GM12878 (cell line): ENCODE results near the gene HSFX4. TPM values are rescaled to one million over a fixed set of nuclear protein-coding genes. Genes with fewer than 3 reads are reported as not detected.
A peak's percentile ranks its signal among the peaks of the same experiment; 100 is the strongest.

Experiments
- BHLHE40 ChIP-seq, 2 experiments: fragments of 450-650 bp in 1 of 2; IDR thresholded peaks; 2 replicates each; pipeline ENCODE4 v1.6.1; 2011 to 2017; ENCODE audit warnings: low read depth in 2 of 2, borderline replicate concordance in 1 of 2, improper control_type of control experiment in 1 of 2, low read length in 1 of 2, mild to moderate bottlenecking in 1 of 2
- BMI1 ChIP-seq: fragments of 450-650 bp; IDR thresholded peaks from 2 replicates; pipeline ENCODE4 v1.6.1; 2016; ENCODE audit warnings: mild to moderate bottlenecking, moderate library complexity, borderline replicate concordance
- BRCA1 ChIP-seq: IDR thresholded peaks from 2 replicates; pipeline ENCODE4 v1.6.1; 2011; ENCODE audit warnings: low read depth, low read length, improper control_type of control experiment
- CUX1 ChIP-seq: IDR thresholded peaks from 2 replicates; pipeline ENCODE4 v1.6.1; 2012; ENCODE audit warnings: improper control_type of control experiment, low read depth, low read length; ENCODE audit not compliant: insufficient replicate concordance
- DPF2 ChIP-seq: fragments of 450-650 bp; IDR thresholded peaks from 2 replicates; pipeline ENCODE4 v1.6.1; 2017; ENCODE audit warnings: mild to moderate bottlenecking
- FOXM1 ChIP-seq: IDR thresholded peaks from 2 replicates; pipeline ENCODE4 v1.6.1; 2012; ENCODE audit warnings: low read depth, mild to moderate bottlenecking, inconsistent platforms, low read length, moderate library complexity
- HCFC1 ChIP-seq: fragments of 150-350 bp; IDR thresholded peaks from 2 replicates; pipeline ENCODE4 v1.6.1; 2014; ENCODE audit warnings: low read length
- JUNB ChIP-seq: IDR thresholded peaks from 2 replicates; pipeline ENCODE4 v1.6.1; 2016; ENCODE audit warnings: antibody characterized with exemption, mild to moderate bottlenecking
- MEF2B ChIP-seq: fragments of 450-650 bp; IDR thresholded peaks from 2 replicates; pipeline ENCODE4 v1.6.1; 2018; ENCODE audit warnings: mild to moderate bottlenecking, moderate library complexity; ENCODE audit not compliant: partially characterized antibody, poor library complexity, severe bottlenecking
- NR2F1 ChIP-seq: fragments of 450-650 bp; conservative IDR thresholded peaks from 2 replicates; pipeline ENCODE4 v1.6.1; 2017; ENCODE audit warnings: mild to moderate bottlenecking
- POLR2A ChIP-seq: IDR thresholded peaks from 2 replicates; pipeline ENCODE4 v1.6.1; 2011; ENCODE audit warnings: low read depth, mild to moderate bottlenecking, low read length
- POU2F2 ChIP-seq: IDR thresholded peaks from 3 replicates; pipeline ENCODE4 v1.6.1; 2011; ENCODE audit warnings: low read depth, mild to moderate bottlenecking, low read length, borderline replicate concordance
- SIX5 ChIP-seq: IDR thresholded peaks from 2 replicates; pipeline ENCODE4 v1.6.1; 2011; ENCODE audit warnings: mild to moderate bottlenecking, low read depth, low read length, moderate library complexity; ENCODE audit not compliant: severe bottlenecking
- SMARCA5 ChIP-seq: fragments of 450-650 bp; IDR thresholded peaks from 2 replicates; pipeline ENCODE4 v1.6.1; 2017; ENCODE audit warnings: mild to moderate bottlenecking
- polyA plus RNA-seq, 11 experiments: library from polyadenylated mRNA; depleted of rRNA in 4 of 11; unstranded in 6 of 11; stranded (reverse) in 5 of 11; fragments of >200 nt; fragmentation: Nextera tagmentation in 4 of 11; fragmentation: Illumina TruSeq in 1 of 11; extraction: Ambion mirVana in 4 of 11; extraction: Trizol in 1 of 11; gene quantifications; 1 replicate in 1 of 11; 2 replicates in 10 of 11; pipeline versions ENCODE4 v1.2.1 to v1.2.3, GENCODE V29; 2011 to 2016; ENCODE audit warnings: inconsistent platforms in 2 of 11, missing spikeins in 2 of 11, low read depth in 1 of 11
- total RNA-seq, 4 experiments: library from RNA; depleted of rRNA in 3 of 4; stranded (reverse); fragments of >200 nt in 3 of 4; fragmentation: Illumina TruSeq in 1 of 4; extraction: Trizol in 1 of 4; gene quantifications; 2 replicates each; pipeline versions ENCODE4 v1.2.1 to v1.2.3, GENCODE V29; 2013 to 2021
- TF ChIP-seq, protein P1 (sequence below): IDR thresholded peaks from 2 replicates; pipeline ENCODE4 v1.6.1; 2011; ENCODE audit warnings: borderline replicate concordance, low read depth, mild to moderate bottlenecking, moderate library complexity, low read length; ENCODE audit not compliant: insufficient read depth, poor library complexity, severe bottlenecking
- TF ChIP-seq, protein P2 (sequence below): fragments of 150-350 bp; IDR thresholded peaks from 2 replicates; pipeline ENCODE4 v1.6.1; 2014; ENCODE audit warnings: mild to moderate bottlenecking, low read depth, low read length
- TF ChIP-seq, protein P3 (sequence below): fragments of 450-650 bp; conservative IDR thresholded peaks from 2 replicates; pipeline ENCODE4 v1.6.1; 2017; ENCODE audit warnings: mild to moderate bottlenecking, moderate library complexity
- TF ChIP-seq, protein P4 (sequence below): IDR thresholded peaks from 2 replicates; pipeline ENCODE4 v1.6.1; 2012; ENCODE audit warnings: low read depth, low read length, improper control_type of control experiment

HSFX4 gene
- total and polyA plus RNA-seq, 10 of the 15 experiments (the other 5 are each of a cell fraction or from before 2014, with no cell fraction given) = 0.11 to 0.24 (median 0.21) TPM; not detected in 6

- TF ChIP-seq, protein P1, sequence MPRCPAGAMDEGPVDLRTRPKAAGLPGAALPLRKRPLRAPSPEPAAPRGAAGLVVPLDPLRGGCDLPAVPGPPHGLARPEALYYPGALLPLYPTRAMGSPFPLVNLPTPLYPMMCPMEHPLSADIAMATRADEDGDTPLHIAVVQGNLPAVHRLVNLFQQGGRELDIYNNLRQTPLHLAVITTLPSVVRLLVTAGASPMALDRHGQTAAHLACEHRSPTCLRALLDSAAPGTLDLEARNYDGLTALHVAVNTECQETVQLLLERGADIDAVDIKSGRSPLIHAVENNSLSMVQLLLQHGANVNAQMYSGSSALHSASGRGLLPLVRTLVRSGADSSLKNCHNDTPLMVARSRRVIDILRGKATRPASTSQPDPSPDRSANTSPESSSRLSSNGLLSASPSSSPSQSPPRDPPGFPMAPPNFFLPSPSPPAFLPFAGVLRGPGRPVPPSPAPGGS = no peak
- TF ChIP-seq CUX1 (no peak), POLR2A (0 out of 2 replicates have a peak, but pooled peaks have one; percentile 23), POU2F2 (no peak), BHLHE40 (IDR thresholded peaks at IDR 0.05; ENCODE audit: borderline replicate concordance in 1 of 2, low read depth in 2 of 2, low read length in 1 of 2) (no peak), FOXM1 (no peak), MEF2B (peak; percentile 76), DPF2 (no peak), SMARCA5 (no peak), BRCA1 (no peak), HCFC1 (no peak), JUNB (no peak), BMI1 (no peak), NR2F1 (0 out of 2 replicates have a peak, but pooled peaks have one; percentile 27), SIX5 (no peak)
- TF ChIP-seq, protein P2, sequence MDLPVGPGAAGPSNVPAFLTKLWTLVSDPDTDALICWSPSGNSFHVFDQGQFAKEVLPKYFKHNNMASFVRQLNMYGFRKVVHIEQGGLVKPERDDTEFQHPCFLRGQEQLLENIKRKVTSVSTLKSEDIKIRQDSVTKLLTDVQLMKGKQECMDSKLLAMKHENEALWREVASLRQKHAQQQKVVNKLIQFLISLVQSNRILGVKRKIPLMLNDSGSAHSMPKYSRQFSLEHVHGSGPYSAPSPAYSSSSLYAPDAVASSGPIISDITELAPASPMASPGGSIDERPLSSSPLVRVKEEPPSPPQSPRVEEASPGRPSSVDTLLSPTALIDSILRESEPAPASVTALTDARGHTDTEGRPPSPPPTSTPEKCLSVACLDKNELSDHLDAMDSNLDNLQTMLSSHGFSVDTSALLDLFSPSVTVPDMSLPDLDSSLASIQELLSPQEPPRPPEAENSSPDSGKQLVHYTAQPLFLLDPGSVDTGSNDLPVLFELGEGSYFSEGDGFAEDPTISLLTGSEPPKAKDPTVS = no peak
- TF ChIP-seq, protein P3, sequence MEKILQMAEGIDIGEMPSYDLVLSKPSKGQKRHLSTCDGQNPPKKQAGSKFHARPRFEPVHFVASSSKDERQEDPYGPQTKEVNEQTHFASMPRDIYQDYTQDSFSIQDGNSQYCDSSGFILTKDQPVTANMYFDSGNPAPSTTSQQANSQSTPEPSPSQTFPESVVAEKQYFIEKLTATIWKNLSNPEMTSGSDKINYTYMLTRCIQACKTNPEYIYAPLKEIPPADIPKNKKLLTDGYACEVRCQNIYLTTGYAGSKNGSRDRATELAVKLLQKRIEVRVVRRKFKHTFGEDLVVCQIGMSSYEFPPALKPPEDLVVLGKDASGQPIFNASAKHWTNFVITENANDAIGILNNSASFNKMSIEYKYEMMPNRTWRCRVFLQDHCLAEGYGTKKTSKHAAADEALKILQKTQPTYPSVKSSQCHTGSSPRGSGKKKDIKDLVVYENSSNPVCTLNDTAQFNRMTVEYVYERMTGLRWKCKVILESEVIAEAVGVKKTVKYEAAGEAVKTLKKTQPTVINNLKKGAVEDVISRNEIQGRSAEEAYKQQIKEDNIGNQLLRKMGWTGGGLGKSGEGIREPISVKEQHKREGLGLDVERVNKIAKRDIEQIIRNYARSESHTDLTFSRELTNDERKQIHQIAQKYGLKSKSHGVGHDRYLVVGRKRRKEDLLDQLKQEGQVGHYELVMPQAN = no peak
- TF ChIP-seq, protein P4, sequence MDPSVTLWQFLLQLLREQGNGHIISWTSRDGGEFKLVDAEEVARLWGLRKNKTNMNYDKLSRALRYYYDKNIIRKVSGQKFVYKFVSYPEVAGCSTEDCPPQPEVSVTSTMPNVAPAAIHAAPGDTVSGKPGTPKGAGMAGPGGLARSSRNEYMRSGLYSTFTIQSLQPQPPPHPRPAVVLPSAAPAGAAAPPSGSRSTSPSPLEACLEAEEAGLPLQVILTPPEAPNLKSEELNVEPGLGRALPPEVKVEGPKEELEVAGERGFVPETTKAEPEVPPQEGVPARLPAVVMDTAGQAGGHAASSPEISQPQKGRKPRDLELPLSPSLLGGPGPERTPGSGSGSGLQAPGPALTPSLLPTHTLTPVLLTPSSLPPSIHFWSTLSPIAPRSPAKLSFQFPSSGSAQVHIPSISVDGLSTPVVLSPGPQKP = no peak
These were observed 12.5 kb upstream of the HSFX4 start (continued) for GRCh38 chrX:149916745-149917392.
